Measurements from ENCODE around the gene STK16. TPM values are rescaled to one million over a fixed set of nuclear protein-coding genes. Genes with fewer than 3 reads are reported as not detected.
A peak's percentile ranks its signal among the peaks of the same experiment; 100 is the strongest.

The STK16 gene
- total RNA-seq, 1 donor from 2014 or later = 31.2 TPM

DNA sequence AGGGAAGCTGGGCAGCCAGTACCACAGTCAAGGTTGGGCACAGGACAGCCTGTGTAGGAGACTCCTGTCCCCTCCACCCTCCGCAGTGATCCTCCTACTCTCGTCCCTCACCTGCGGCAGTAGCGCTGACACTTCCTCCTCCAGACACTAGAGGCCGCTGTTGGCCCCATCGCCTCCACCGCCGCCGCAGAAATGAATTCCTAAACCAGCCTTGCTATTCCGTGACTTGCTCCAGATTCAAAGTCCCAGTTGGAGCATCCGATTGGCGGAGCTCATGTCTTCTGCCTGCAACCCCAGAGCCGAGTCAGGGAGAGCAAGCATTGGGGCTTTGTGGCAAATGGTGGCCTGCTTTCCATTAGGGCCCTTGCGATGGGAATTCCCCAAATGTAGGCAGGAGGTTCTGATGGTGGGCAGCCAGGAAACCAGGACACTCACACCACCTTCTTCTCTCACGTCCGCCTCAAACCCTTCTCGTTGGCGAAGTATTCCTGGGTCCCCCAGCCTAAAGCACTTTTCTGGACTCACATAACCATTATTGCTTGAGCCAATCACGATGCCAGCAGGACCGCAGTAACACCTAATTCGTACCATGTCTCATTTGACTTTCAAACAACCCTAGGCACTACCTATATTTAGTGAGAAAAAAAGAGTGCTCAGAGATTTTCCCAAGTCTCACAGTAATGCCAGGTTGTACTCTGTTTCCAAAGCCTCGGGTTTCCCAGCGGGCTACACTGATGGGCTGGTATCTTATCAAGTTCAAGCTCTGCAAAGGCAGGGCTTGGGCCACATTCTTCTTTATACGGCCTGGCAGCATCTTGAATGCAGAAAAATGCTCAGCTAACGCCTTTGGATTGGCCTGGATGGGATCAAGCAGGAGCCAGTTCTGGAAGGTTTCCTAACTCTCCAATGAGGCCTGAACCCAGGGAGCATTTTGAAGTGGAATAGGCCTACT lies 32.7 kb downstream of the STK16 start:
- H3K4me3 Mint-ChIP-seq = peak overlapping the region; percentile 89
- peaks cover 23% of the 10 kb centered on the region for H3K27me3 Mint-ChIP-seq (ENCODE audit: low read depth)
- TF ChIP-seq, protein P1, sequence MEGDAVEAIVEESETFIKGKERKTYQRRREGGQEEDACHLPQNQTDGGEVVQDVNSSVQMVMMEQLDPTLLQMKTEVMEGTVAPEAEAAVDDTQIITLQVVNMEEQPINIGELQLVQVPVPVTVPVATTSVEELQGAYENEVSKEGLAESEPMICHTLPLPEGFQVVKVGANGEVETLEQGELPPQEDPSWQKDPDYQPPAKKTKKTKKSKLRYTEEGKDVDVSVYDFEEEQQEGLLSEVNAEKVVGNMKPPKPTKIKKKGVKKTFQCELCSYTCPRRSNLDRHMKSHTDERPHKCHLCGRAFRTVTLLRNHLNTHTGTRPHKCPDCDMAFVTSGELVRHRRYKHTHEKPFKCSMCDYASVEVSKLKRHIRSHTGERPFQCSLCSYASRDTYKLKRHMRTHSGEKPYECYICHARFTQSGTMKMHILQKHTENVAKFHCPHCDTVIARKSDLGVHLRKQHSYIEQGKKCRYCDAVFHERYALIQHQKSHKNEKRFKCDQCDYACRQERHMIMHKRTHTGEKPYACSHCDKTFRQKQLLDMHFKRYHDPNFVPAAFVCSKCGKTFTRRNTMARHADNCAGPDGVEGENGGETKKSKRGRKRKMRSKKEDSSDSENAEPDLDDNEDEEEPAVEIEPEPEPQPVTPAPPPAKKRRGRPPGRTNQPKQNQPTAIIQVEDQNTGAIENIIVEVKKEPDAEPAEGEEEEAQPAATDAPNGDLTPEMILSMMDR (conservative IDR thresholded peaks at IDR 0.05) = peak; percentile 98
- no peaks in the 10 kb centered on the region for H3K36me3 Mint-ChIP-seq (ENCODE audit: low read depth)
- peaks cover 27% of the 10 kb centered on the region for H3K4me1 Mint-ChIP-seq
- H3K27ac Mint-ChIP-seq (ENCODE audit: unreplicated experiment) = no peak overlapping the region
- H3K9me3 Mint-ChIP-seq = no peaks in the 10 kb centered on the region
- peak; percentile 81 for DNase-seq (ENCODE audit: low read depth, low spot score)

DNA sequence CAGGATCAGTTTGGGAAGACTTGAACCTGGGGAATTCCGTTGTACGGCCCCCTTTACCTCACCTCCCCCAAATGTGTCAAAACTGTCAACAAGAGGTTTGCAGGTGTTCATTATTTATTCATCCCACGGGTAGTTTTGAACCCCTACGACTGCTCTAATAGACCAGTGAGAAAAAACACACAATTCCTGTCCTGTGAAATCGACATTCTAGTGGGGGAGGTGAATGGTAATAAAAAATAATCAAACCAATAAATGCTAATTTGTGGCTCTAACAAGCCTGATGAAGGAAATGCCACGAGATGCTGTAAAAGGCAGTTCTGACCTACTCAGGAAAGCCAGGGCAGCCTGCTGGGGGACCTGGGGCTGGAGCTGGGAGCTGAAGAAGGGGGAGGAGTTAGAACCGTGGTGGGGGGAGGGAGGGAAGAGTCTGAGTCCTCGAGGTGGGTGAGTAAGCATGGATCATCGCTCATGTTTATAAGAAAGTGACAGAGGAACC lies 33.4 kb downstream of the STK16 start:
- no peaks in the 10 kb centered on the region for H3K9me3 Mint-ChIP-seq
- TF ChIP-seq, protein P1 (conservative IDR thresholded peaks at IDR 0.05) = no peak
- peaks cover 20% of the 10 kb centered on the region for H3K27me3 Mint-ChIP-seq (ENCODE audit: low read depth)
- H3K4me3 Mint-ChIP-seq = peak overlapping the region; percentile 89
- peaks cover 27% of the 10 kb centered on the region for H3K4me1 Mint-ChIP-seq
- no peaks in the 10 kb centered on the region for H3K36me3 Mint-ChIP-seq (ENCODE audit: low read depth)
- no peak for DNase-seq (ENCODE audit: low read depth, low spot score)
- H3K27ac Mint-ChIP-seq (ENCODE audit: unreplicated experiment) = peak overlapping the region; percentile 92

DNA sequence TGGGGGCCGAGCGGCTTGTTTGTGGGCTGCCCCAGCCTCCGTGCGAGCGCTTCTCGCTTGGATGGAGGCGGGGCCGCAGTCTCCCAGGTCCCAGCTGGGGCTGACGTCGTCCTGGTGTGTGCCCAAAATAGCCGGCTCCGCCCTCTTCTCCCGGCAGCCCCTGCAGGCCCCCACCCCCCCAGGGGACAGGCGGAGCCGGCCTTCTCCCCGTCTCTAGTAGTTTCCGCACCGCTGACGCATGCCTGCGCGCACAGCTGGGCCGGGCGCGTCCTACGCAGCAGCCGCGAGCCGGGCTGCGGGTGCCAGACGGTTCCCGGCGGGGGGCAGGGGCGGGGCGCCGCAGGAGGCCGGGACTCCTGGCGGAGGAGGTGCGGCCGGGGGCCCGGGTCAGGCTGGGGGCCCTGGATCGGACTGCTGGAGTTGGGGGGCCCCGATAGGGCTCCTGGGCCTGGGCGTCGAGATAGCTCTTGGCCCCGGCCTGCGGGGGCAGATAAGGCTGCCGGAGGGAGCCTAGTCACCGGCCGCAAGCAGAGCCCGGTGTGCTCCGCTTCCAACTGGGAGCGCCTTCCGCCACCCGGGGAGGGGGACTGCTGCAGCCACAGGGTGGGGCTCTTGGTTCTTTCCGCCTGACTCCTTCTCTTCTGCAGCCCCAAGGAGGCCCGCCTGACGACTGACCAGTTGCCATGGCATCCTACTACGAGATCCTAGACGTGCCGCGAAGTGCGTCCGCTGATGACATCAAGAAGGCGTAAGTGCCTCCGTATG lies 34.1 kb downstream of the STK16 start, which contains the start of gene DNAJB2:
TSS of gene DNAJB2 (plus strand) at position 216 of the 765 bp plus-strand sequence. CDS start at position 684, 468 bp downstream.
- H3K4me3 Mint-ChIP-seq = peak within 1 kb of the TSS; percentile 93
- TF ChIP-seq, protein P1 (conservative IDR thresholded peaks at IDR 0.05) = no peak
- H3K4me1 Mint-ChIP-seq = peaks cover 27% of the 10 kb centered on the region
- H3K9me3 Mint-ChIP-seq = no peaks in the 10 kb centered on the region
- peaks cover 16% of the 10 kb centered on the region for H3K27me3 Mint-ChIP-seq (ENCODE audit: low read depth)
- no peaks in the 10 kb centered on the region for H3K36me3 Mint-ChIP-seq (ENCODE audit: low read depth)
- H3K27ac Mint-ChIP-seq (ENCODE audit: unreplicated experiment) = peak within 1 kb of the TSS; percentile 92
- peak; percentile 91 for DNase-seq (ENCODE audit: low read depth, low spot score)

DNA sequence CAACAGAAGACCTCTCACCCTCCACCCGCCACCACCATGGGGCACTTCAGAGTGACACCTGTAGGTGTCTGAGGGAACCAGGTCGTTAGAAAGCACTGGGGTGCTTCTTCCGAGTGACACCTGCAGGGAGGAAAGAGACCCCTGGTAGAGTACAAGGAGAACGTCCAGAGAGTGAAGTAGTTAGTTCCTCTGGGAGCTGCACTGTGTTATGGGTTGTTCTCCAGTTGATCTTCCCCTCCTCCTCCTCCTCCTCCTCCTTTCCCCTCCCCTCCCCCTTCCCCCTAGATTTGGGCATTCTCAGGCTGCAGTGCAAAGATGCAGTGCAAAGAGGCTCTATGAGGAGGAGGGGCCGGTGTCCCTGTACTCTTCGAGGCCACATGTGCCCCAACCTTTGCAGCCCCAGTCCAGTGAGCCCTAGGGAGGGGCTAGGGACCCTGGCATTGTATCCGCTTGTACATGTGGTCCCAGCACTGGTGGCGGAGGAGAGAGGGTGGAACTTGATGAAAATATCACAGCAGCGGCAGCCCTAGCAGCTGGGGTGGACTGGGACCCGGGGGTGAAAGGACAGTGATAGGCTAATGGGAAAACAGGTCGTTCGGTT lies 34.7 kb downstream of the STK16 start:
- H3K27ac Mint-ChIP-seq (ENCODE audit: unreplicated experiment) = peak overlapping the region; percentile 92
- H3K27me3 Mint-ChIP-seq (ENCODE audit: low read depth) = peaks cover 9% of the 10 kb centered on the region
- no peaks in the 10 kb centered on the region for H3K9me3 Mint-ChIP-seq
- H3K36me3 Mint-ChIP-seq (ENCODE audit: low read depth) = no peaks in the 10 kb centered on the region
- H3K4me3 Mint-ChIP-seq = peak overlapping the region; percentile 93
- TF ChIP-seq, protein P1 (conservative IDR thresholded peaks at IDR 0.05) = no peak
- H3K4me1 Mint-ChIP-seq = peaks cover 27% of the 10 kb centered on the region
- no peak for DNase-seq (ENCODE audit: low read depth, low spot score)

DNA sequence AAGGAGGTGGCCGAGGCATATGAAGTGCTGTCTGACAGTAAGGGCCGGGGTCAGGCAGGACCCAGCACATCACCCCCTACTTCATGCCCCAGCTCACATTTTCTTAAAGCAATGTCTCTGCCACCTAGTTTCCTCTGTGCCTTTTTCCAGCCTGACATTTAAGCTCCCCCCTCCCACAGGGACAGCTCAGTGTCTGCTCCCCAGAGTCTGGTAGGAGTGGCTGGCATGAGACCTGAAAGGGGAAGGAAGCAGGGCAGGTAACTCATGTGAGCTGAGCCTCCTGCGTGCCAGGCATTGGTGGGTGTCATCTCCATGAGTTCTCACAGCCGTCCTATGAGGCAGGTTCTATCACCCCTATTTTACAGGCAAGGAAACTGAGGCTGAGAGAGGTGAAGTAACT lies 35.4 kb downstream of the STK16 start:
- H3K9me3 Mint-ChIP-seq = no peaks in the 10 kb centered on the region
- no peak for DNase-seq (ENCODE audit: low read depth, low spot score)
- H3K27ac Mint-ChIP-seq (ENCODE audit: unreplicated experiment) = no peak overlapping the region

More for the DNA sequence above, 35.4 kb downstream of the STK16 start:
- Mint-ChIP-seq H3K4me3 (peak overlapping the region; percentile 61), H3K4me1 (peaks cover 27% of the 10 kb centered on the region), H3K27me3 (ENCODE audit: low read depth) (peaks cover 7% of the 10 kb centered on the region), H3K36me3 (ENCODE audit: low read depth) (no peaks in the 10 kb centered on the region)
- TF ChIP-seq, protein P1 (conservative IDR thresholded peaks at IDR 0.05) = no peak

Data from neural crest cell (in vitro differentiated cells).